ENCODE measurements around the gene DEGS2. TPM values are rescaled to one million over a fixed set of nuclear protein-coding genes. Genes with fewer than 3 reads are reported as not detected.
A peak's percentile ranks its signal among the peaks of the same experiment; 100 is the strongest.

The DEGS2 gene
- total RNA-seq, 6 donors from 2014 or later, result 2.0 to 19.9 (median 5.4) TPM

GRCh38 chr14:100132903-100133510, 26.4 kb downstream of the DEGS2 start:
- no peaks in the 10 kb centered on the region for H3K9me3 ChIP-seq
- TF ChIP-seq EP300 (IDR thresholded peaks at IDR 0.05) (no peak), POLR2A (IDR thresholded peaks at IDR 0.05) (no peak)
- peaks cover 0 to 52% (median 36%) of the 10 kb centered on the region in 4 donors for H3K36me3 ChIP-seq
- ATAC-seq (ENCODE audit: low FRiP score in 2 of 2), result no peak
- no peak for DNase-seq
- WGBS, 2 donors, result 94 to 95% methylated on average over 1 to 7 of the region's 12 CpGs
- H3K27me3 ChIP-seq, result no peaks in the 10 kb centered on the region
- no peak overlapping the region for H3K4me3 ChIP-seq
- H3K4me1 ChIP-seq, result peaks cover 0 to 18% (median 6%) of the 10 kb centered on the region in 4 donors
- H3K27ac ChIP-seq, result no peak overlapping the region

DNA sequence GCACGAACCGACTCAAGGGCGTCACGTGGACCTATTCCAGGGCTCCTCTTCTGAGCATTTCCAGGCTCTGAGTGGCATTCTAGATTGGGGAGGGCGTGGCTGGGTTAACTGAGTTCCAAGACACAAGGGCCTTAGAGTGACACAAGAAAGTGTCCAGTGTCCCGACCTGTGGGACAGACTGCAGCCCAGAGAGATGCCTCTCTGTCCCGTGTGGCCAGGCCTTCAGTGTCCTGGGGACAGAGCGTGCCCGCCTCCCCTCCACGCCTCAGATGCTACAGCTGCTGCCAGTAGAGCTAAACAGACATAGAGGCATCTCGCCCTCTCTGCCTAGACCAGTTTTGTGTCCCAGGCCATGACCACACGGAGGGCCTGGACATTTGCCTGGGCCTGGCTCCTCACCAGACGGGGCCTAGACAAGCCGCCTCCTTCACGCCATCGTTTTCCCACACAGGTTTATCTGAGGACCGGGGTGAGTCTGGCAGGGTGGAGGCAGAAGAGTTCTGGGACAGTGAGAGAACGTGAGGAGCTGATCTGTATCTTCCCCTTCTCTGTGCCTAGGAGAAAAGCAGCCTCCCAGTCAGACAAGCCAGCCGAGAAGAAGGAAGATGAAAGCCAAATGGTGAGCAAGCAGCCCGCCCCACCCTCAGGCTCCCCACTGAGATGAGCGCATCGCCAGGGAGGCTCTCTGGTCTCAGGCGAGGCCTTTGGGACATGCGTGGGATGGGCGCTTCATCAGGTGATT, 27.1 kb downstream of the DEGS2 start:
- Histone ChIP-seq H3K27me3 (no peaks in the 10 kb centered on the region), H3K9me3 (no peaks in the 10 kb centered on the region), H3K36me3 (peaks cover 0 to 52% (median 33%) of the 10 kb centered on the region in 4 donors), H3K4me3 (no peak overlapping the region), H3K4me1 (peaks cover 0 to 18% (median 6%) of the 10 kb centered on the region in 4 donors), H3K27ac (peak overlapping the region in 2 of 4 donors; percentile 1 to 32)
- peak; percentile 38 to 83 for ATAC-seq (ENCODE audit: low FRiP score in 2 of 2)
- peak; percentile 54 to 71 for DNase-seq
- TF ChIP-seq EP300 (IDR thresholded peaks at IDR 0.05) (no peak), POLR2A (IDR thresholded peaks at IDR 0.05) (no peak), POLR2AphosphoS5 (IDR thresholded peaks at IDR 0.05) (no peak), CTCF (IDR thresholded peaks at IDR 0.05) (no peak)
- 77 to 84% methylated on average over 6 to 20 of the region's 25 CpGs for WGBS, 2 donors

GRCh38 chr14:100131181-100131580, 28.3 kb downstream of the DEGS2 start:
- ATAC-seq (ENCODE audit: low FRiP score in 2 of 2) (peak in 1 of 2 donors; percentile 75), DNase-seq (peak in 1 of 2 donors; percentile 63)
- Histone ChIP-seq H3K4me1 (peaks cover 0 to 18% (median 6%) of the 10 kb centered on the region in 4 donors), H3K27me3 (no peaks in the 10 kb centered on the region), H3K4me3 (no peak overlapping the region), H3K27ac (peak overlapping the region in 2 of 4 donors; percentile 8 to 60), H3K9me3 (no peaks in the 10 kb centered on the region), H3K36me3 (peaks cover 0 to 62% (median 38%) of the 10 kb centered on the region in 4 donors)
- no peak for TF ChIP-seq POLR2A (IDR thresholded peaks at IDR 0.05)
- no peak for TF ChIP-seq POLR2AphosphoS5 (IDR thresholded peaks at IDR 0.05)
- peak in 1 of 6 experiments; percentile 24 for TF ChIP-seq CTCF (IDR thresholded peaks at IDR 0.05)
- TF ChIP-seq EP300 (IDR thresholded peaks at IDR 0.05), result no peak
- WGBS, 2 donors, result 52 to 79% methylated on average over 6 of the region's 6 CpGs

GRCh38 chr14:100130521-100130920, 28.9 kb downstream of the DEGS2 start:
- Histone ChIP-seq H3K27ac (peak overlapping the region in 2 of 4 donors; percentile 8 to 60), H3K9me3 (no peaks in the 10 kb centered on the region), H3K27me3 (no peaks in the 10 kb centered on the region), H3K4me3 (no peak overlapping the region), H3K36me3 (peaks cover 0 to 63% (median 39%) of the 10 kb centered on the region in 4 donors), H3K4me1 (peaks cover 0 to 18% (median 6%) of the 10 kb centered on the region in 4 donors)
- no peak for DNase-seq
- no peak for ATAC-seq (ENCODE audit: low FRiP score in 2 of 2)
- TF ChIP-seq POLR2A (IDR thresholded peaks at IDR 0.05), result no peak
- no peak for TF ChIP-seq POLR2AphosphoS5 (IDR thresholded peaks at IDR 0.05)
- no peak for TF ChIP-seq CTCF (IDR thresholded peaks at IDR 0.05)
- TF ChIP-seq EP300 (IDR thresholded peaks at IDR 0.05), result no peak
- WGBS, 2 donors, result 80 to 81% methylated on average over 10 to 11 of the region's 11 CpGs

GRCh38 chr14:100129161-100129589, 30.3 kb downstream of the DEGS2 start:
- peaks cover 0 to 61% (median 38%) of the 10 kb centered on the region in 4 donors for H3K36me3 ChIP-seq
- 83 to 89% methylated on average over 5 to 7 of the region's 7 CpGs for WGBS, 2 donors
- H3K4me1 ChIP-seq, result peaks cover 0 to 18% (median 6%) of the 10 kb centered on the region in 4 donors
- no peak for TF ChIP-seq EP300 (IDR thresholded peaks at IDR 0.05)
- TF ChIP-seq POLR2A (IDR thresholded peaks at IDR 0.05), result no peak
- no peak for TF ChIP-seq POLR2AphosphoS5 (IDR thresholded peaks at IDR 0.05)
- TF ChIP-seq CTCF (IDR thresholded peaks at IDR 0.05), result no peak
- no peak overlapping the region for H3K4me3 ChIP-seq
- no peak for DNase-seq
- no peaks in the 10 kb centered on the region for H3K9me3 ChIP-seq
- no peak overlapping the region for H3K27ac ChIP-seq
- H3K27me3 ChIP-seq, result no peaks in the 10 kb centered on the region
- peak in 1 of 2 donors; percentile 28 for ATAC-seq (ENCODE audit: low FRiP score in 2 of 2)

Measured in upper lobe of left lung (tissue), 6 donors.